GM21786 (cell line): Measurements from ENCODE around the gene CDH1.
A peak's percentile ranks its signal among the peaks of the same experiment; 100 is the strongest.

Source experiments
- ATAC-seq: cut with Tn5 transposase; IDR thresholded peaks from one replicate; pipeline ENCODE4 v1.9.1; 2021; ENCODE audit not compliant: unreplicated experiment

The CDH1 gene

GRCh38 chr16:68731637-68732036 is 5.5 kb upstream of the CDH1 start:
- ATAC-seq: no peak

DNA sequence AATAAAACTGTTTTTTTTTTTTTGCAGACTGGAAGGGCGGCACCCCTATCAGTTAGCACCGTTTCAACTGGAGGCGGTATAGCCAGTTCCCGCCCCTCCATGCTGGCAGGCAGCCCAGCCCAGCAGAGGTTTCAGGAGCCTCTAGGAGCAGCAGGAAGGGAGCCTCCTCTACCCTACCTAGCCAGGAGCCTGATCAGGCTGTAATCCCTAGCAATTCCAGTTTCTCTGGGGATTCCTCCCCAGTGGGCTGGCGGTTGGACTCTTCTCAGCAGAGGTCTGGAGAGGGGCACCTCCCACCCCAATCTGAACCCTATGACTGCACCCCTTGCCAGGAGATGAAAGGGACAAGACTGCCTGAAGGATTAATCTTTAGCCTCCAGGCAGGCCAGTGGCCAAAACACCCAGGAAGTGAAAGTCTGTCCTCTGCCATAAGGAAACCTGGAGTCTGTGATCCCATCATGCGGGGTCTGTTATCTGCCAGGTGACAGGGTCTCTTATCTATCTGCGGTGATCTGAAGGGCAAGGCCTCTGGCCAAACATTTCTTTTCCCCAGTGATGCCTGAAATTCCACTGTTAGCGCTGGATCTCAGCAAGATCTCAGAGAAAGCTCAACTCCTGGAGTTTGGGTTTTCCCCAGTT is 4.9 kb upstream of the CDH1 start:
- no peak for ATAC-seq

GRCh38 chr16:68732741-68733399 is 4.2 kb upstream of the CDH1 start:
- ATAC-seq: no peak

GRCh38 chr16:68733570-68733969 is 3.5 kb upstream of the CDH1 start:
- no peak for ATAC-seq

DNA sequence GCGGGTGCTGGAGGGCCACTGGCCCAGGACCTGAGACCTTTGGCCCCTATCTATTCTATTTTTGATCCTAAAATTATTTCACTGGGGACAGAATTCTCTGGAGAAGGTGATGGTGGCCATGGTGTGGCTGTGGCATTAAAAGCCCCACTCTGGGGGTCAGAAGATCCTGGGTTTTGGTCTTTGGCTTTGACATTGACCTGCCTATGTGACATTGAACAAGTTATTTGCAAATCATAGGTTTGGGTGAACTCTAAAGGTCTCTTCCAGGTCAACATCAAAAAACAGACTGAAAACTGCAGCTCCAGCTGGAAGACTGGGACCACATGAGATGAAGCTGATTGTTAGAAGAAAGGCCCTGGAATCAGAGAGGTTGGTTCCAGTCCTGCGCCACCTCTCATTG is 2.3 kb upstream of the CDH1 start:
- ATAC-seq: no peak

DNA sequence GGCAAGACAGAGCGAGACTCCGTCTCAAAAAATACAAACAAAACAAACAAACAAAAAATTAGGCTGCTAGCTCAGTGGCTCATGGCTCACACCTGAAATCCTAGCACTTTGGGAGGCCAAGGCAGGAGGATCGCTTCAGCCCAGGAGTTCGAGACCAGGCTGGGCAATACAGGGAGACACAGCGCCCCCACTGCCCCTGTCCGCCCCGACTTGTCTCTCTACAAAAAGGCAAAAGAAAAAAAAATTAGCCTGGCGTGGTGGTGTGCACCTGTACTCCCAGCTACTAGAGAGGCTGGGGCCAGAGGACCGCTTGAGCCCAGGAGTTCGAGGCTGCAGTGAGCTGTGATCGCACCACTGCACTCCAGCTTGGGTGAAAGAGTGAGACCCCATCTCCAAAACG is 531 bp upstream of the CDH1 start:
- ATAC-seq: no peak

DNA sequence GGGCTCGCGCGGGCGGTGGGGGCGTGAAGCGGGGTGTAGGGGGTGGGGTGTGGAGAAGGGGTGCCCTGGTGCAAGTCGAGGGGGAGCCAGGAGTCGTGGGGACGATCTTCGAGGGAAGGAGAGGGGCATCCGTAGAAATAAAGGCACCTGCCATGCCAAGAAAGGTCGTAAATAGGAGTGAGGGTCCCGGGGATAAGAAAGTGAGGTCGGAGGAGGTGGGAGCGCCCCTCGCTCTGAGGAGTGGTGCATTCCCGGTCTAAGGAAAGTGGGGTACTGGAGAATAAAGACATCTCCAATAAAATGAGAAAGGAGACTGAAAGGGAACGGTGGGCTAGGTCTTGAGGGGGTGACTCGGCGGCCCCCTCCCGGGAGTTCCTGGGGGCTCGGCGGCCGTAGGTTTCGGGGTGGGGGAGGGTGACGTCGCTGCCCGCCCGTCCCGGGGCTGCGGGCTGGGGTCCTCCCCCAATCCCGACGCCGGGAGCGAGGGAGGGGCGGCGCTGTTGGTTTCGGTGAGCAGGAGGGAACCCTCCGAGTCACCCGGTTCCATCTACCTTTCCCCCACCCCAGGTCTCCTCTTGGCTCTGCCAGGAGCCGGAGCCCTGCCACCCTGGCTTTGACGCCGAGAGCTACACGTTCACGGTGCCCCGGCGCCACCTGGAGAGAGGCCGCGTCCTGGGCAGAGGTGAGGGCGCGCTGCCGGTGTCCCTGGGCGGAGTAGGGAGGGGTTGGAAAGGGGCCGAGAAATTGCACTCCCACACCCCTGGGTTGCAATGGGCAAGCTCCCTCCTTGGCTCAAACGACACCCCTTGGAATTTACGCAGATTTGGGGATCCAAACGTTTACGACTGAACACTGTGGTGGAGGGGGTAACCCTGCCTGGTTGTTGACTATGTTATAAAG is 888 bp downstream of the CDH1 start:
- ATAC-seq: no peak

DNA sequence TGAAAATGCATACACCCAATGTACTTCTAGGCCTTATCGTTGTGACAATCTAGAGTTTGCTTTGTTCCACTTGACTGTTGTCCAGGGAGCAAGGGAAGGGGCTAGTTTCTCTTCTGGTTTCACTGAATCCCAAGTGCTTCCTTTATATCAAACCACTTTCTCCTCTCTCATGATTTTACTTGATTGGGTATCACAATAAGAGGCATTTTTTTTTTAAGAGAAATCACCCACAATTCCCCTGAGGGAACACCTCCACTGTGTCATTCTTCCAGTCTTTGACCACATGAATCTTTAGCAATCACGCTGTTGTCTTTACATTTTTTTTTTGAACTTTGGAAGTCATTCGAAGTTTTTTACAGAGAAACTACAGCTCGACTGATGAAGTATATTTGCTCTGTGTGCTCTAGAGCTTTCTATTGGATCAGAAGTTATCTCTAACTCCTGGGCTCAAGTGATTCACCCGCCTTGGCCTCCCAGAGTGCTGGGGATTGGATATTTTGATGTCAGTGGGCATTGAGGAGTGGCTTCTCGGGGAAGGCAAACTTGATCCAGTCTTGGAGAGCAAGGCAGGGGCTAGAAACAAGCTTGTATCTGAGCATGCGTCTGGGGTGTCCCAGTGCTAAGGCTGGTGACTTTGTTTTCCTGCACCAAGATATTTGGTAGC is 3.0 kb downstream of the CDH1 start:
- ATAC-seq: no peak

DNA sequence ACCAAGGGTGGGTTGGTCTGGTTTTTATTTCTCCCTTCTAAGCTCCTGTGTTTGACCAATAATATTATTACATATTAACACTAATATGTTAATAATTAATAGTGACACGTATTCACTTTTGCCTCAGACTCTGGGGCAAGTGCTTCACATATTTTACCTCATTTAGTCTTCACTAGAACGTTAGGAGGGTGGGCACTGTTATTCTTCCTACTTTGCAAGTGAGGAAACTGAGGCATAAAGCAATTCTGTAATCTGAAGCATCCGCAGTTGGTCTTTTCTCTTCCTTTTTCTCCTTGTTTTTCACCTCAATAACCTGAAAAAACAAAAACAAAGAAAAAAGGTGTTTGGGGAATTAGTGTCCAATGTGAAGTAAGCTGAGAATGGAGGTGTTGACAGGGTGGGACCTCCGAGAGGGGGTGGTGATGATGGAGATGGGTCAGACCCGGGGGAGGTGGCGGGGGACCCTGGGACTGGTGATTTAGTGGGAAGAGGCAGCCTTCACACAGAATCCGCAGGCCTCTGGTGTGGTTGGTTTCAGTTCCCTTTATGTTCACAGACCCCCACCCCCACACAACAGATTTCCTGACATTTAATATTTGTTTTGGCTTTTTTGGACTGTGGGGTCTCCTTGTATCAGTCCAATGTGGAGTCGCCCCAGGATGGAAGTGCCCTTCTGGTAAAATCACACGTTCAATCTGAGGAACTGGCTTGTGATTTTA is 3.7 kb downstream of the CDH1 start:
- ATAC-seq: no peak

- ATAC-seq: no peak
Measured at GRCh38 chr16:68743664-68744063, 6.6 kb downstream of the CDH1 start.

- ATAC-seq: no peak
Measured at GRCh38 chr16:68744744-68745280, 7.7 kb downstream of the CDH1 start.

- no peak for ATAC-seq
Measured at GRCh38 chr16:68746951-68747350, 9.9 kb downstream of the CDH1 start.

DNA sequence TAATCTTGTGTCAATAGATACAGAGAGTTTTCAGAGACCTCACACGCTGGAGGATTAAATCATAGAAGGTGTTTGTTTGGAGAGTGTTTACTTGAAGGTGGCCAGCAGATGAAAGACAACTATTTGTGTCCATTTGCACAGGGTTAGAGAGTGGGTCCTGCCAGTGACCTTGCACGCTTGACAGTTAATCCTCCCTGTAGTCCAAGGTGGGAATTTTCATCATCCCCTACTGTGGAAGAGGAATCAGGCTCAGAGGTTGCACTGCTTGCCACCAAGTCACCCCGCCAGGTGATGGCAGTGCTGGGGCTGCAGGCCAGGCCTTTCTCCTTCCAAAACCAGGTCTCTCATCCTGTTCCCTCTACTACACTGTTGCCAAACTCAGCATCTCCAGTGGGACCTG is 12.3 kb downstream of the CDH1 start:
- ATAC-seq: no peak

GRCh38 chr16:68750193-68750695 is 13.2 kb downstream of the CDH1 start:
- no peak for ATAC-seq

DNA sequence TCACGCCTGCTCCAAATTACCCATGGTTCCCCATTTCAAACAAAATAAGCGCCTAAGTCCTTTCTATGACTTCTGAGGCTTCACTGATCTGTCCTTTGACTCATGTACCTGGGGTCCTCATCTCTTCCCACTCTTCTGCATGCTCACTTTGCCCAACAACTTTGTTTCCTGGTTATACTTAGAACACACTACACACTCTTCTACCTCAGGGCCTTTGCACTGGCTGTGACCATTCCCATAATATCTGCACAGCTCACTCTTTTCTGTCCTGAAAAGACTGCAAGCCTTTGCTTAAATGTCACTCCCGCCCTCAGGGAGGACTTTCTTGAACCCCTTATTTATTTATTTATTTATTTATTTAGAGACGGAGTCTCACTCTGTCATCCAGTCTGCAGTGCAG is 14.1 kb downstream of the CDH1 start:
- ATAC-seq: no peak

DNA sequence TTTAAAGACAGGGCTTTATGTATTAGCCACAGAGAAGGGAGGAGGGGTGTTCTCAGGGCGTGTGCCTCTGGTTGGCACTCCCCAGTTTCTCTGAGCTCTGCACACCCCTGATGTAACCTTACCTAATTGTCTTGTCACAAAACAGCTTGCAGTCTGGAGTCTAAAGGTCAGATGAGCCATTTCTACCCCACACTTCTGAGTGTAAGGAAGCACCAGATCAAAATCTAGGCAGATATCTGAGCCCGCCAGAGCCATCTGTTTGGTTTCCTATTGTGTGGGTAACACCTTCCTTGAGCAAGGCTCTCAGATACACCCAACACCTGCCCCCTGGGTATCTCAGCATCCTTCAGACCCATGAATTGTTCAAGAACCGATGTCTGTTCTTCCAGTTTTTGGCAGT is 15.5 kb downstream of the CDH1 start:
- ATAC-seq: no peak

DNA sequence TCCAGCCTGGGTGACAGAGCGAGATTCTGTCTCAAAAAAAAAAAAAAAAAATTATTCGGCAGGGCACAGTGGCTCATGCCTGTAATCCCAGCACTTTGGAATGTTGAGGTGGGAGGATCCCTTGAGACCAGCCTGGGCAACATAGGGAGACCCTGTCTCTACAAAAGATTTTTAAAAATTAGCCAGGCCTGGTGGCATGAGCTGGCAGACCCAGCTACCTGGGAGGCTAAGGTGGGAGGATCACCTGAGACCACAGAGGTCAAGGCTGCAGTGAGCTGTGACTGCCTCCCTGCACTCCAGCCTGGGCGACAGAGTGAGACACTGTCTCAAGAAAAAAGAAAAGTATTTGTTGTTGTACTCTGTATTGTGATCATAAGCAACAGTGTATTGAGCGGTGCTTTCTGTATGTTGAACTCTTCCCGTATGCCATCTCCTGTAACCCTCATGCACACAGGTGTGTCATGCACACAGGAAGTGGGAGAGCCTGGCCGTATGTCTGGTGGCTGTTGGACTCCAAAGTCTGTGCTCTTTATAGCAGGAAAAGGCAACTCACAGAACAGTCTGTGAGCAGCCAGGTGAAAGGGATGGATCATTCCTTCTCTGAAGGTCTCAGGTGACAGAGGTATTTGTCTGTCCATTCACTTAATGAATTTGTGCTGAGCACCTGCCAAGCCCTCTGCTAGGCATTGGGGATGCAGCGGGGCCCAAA is 17.1 kb downstream of the CDH1 start:
- no peak for ATAC-seq

- ATAC-seq: peak; percentile 73
Measured at GRCh38 chr16:68756239-68756915, 19.3 kb downstream of the CDH1 start.

- ATAC-seq: no peak
Measured at GRCh38 chr16:68757625-68757935, 20.5 kb downstream of the CDH1 start.
